NB4 (cell line): Measurements from ENCODE around the gene TEX53.

ENCODE experiments used
- CTCF ChIP-seq: IDR thresholded peaks from one replicate; pipeline ENCODE4 v1.5.1; 2012; ENCODE audit warnings: low read depth, low read length
- MYC ChIP-seq: IDR thresholded peaks from 2 replicates; pipeline ENCODE4 v1.6.1; 2011; ENCODE audit warnings: low read depth, low read length
- POLR2A ChIP-seq: IDR thresholded peaks from 2 replicates; pipeline ENCODE4 v1.6.1; 2011; ENCODE audit warnings: mild to moderate bottlenecking; ENCODE audit not compliant: insufficient read length; ENCODE audit errors: extremely low read depth

- TF ChIP-seq CTCF (no peak), POLR2A (no peak), MYC (no peak)
Observed at GRCh38 chr9:114694146-114694545, 36.5 kb upstream of the TEX53 start.
